HepG2 (cell line): ENCODE measurements around the gene CDC14A.

Experiments used
- CHD2 ChIP-seq: IDR thresholded peaks from 2 replicates; pipeline ENCODE4 v1.6.1; 2011; ENCODE audit warnings: low read depth, low read length, improper control_type of control experiment
- GPN1 ChIP-seq: sonication (generic); formaldehyde crosslinking; IDR thresholded peaks from 2 replicates; pipeline ENCODE4 v1.5.1; 2020; ENCODE audit warnings: missing genetic modification reagents, borderline replicate concordance
- HNF4A ChIP-seq: sonication (generic); formaldehyde crosslinking; IDR thresholded peaks from 2 replicates; pipeline ENCODE4 v1.4.0; 2020; ENCODE audit warnings: missing genetic modification reagents
- POLR2AphosphoS2 ChIP-seq: IDR thresholded peaks from 2 replicates; pipeline ENCODE4 v1.6.1; 2011; ENCODE audit warnings: low read depth, low read length, improper control_type of control experiment
- SIN3A ChIP-seq: IDR thresholded peaks from 2 replicates; pipeline ENCODE4 v1.6.1; 2011; ENCODE audit warnings: low read depth, mild to moderate bottlenecking, control low read depth, low read length, borderline replicate concordance
- SMAD1 ChIP-seq: sonication (generic); formaldehyde crosslinking; IDR thresholded peaks from 2 replicates; pipeline ENCODE4 v1.4.0; 2020; ENCODE audit warnings: missing genetic modification reagents, low read depth, mild to moderate bottlenecking, borderline replicate concordance
- ZMAT3 ChIP-seq: sonication (generic); formaldehyde crosslinking; conservative IDR thresholded peaks from 2 replicates; pipeline ENCODE4 v1.7.0; 2021; ENCODE audit warnings: missing genetic modification reagents
- ZNF225 ChIP-seq: sonication (generic); formaldehyde crosslinking; IDR thresholded peaks from 2 replicates; pipeline ENCODE4 v1.4.0; 2020; ENCODE audit warnings: mild to moderate bottlenecking, missing genetic modification reagents
- TF ChIP-seq, protein P1 (sequence below): sonication (generic); formaldehyde crosslinking; IDR thresholded peaks from 2 replicates; pipeline ENCODE4 v1.5.0; 2020; ENCODE audit warnings: missing genetic modification reagents
- TF ChIP-seq, protein P2 (sequence below), 2 experiments: sonication (generic) in 1 of 2; formaldehyde crosslinking in 1 of 2; IDR thresholded peaks; 2 replicates each; pipeline versions ENCODE4 v1.4.0 to v1.6.1; 2018 to 2020; ENCODE audit warnings: missing genetic modification reagents in 2 of 2, borderline replicate concordance in 1 of 2, low read depth in 1 of 2, mild to moderate bottlenecking in 1 of 2, missing biosample characterization in 1 of 2

DNA sequence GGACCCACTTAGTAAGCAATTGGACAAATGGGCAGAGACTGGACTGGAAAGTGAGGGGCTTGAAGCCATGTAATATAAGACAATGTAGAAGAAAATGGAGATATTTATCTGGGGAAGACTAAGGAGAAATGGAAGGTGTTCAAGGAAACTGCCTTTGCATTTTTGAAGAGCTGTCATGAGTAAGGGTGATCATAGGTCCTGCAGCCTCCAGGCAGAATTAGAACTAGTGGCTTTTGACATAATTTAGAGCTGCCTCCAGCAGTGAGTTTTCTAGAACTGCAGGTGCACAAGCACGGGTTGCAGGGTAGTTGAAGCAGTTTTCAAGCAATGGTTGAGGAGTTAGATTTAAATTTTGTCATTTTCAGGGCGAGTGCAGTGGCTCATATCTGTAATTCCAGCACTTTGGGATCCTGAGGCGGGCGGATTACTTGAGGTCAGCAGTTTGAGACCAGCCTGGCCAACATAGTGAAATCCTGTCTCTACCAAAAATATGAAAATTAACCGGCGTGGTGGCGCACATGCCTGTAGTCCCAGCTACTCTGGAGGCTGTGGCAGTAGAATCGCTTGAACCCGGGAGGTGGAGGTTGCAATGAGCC, 3.7 kb upstream of the CDC14A start:
- TF ChIP-seq POLR2AphosphoS2 = no peak
- no peak for TF ChIP-seq HNF4A (CRISPR knock-in tag)
- TF ChIP-seq, protein P1, sequence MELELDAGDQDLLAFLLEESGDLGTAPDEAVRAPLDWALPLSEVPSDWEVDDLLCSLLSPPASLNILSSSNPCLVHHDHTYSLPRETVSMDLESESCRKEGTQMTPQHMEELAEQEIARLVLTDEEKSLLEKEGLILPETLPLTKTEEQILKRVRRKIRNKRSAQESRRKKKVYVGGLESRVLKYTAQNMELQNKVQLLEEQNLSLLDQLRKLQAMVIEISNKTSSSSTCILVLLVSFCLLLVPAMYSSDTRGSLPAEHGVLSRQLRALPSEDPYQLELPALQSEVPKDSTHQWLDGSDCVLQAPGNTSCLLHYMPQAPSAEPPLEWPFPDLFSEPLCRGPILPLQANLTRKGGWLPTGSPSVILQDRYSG = no peak
- TF ChIP-seq ZNF225 (CRISPR knock-in tag) = no peak
- TF ChIP-seq ZMAT3 (CRISPR knock-in tag) = no peak
- TF ChIP-seq, protein P2, sequence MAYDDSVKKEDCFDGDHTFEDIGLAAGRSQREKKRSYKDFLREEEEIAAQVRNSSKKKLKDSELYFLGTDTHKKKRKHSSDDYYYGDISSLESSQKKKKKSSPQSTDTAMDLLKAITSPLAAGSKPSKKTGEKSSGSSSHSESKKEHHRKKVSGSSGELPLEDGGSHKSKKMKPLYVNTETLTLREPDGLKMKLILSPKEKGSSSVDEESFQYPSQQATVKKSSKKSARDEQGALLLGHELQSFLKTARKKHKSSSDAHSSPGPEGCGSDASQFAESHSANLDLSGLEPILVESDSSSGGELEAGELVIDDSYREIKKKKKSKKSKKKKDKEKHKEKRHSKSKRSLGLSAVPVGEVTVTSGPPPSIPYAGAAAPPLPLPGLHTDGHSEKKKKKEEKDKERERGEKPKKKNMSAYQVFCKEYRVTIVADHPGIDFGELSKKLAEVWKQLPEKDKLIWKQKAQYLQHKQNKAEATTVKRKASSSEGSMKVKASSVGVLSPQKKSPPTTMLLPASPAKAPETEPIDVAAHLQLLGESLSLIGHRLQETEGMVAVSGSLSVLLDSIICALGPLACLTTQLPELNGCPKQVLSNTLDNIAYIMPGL (CRISPR knock-in tag; IDR thresholded peaks at IDR 0.05; ENCODE audit: borderline replicate concordance in 1 of 2, low read depth in 1 of 2) = no peak
- TF ChIP-seq SIN3A = no peak
- no peak for TF ChIP-seq SMAD1
- no peak for TF ChIP-seq GPN1 (CRISPR knock-in tag)
- TF ChIP-seq CHD2 = no peak
